Neutrophil (primary cell): ENCODE data around the gene LPP.
A peak's percentile ranks its signal among the peaks of the same experiment; 100 is the strongest.

Experiments used
- H3K27ac ChIP-seq: fragments of 200-600 bp; sonication (generic); 2 replicates; pipeline ENCODE4 v1.5.1; 2016; ENCODE audit warnings: mild to moderate bottlenecking, moderate library complexity
- H3K27me3 ChIP-seq: fragments of 200-600 bp; sonication (generic); 2 replicates; pipeline ENCODE4 v1.6.0; 2016; ENCODE audit warnings: mild to moderate bottlenecking
- H3K36me3 ChIP-seq: fragments of 200-600 bp; sonication (generic); 2 replicates; pipeline ENCODE4 v1.5.1; 2017
- H3K4me1 ChIP-seq, 2 experiments: fragments of 200-600 bp in 1 of 2; sonication (generic) in 1 of 2; 1 replicate in 1 of 2; 2 replicates in 1 of 2; pipeline versions ENCODE4 v1.5.1 to v1.6.1; 2013 to 2016; ENCODE audit warnings: low read depth in 1 of 2, low read length in 1 of 2, mild to moderate bottlenecking in 1 of 2, moderate library complexity in 1 of 2; ENCODE audit not compliant: control insufficient read depth in 1 of 2, insufficient read depth in 1 of 2
- H3K4me3 ChIP-seq, 2 experiments: fragments of 200-600 bp in 1 of 2; sonication (generic) in 1 of 2; 1 replicate in 1 of 2; 2 replicates in 1 of 2; pipeline ENCODE4 v1.5.1; 2013 to 2016; ENCODE audit warnings: low read depth in 1 of 2, low read length in 1 of 2, mild to moderate bottlenecking in 1 of 2, moderate library complexity in 1 of 2
- H3K9me3 ChIP-seq: fragments of 200-600 bp; sonication (generic); 2 replicates; pipeline ENCODE4 v1.5.1; 2016
- TF ChIP-seq, protein P1 (sequence below): fragments of 200-600 bp; sonication (generic); IDR thresholded peaks from 2 replicates; pipeline ENCODE4 v1.5.1; 2016; ENCODE audit warnings: antibody characterized with exemption

The LPP gene

DNA sequence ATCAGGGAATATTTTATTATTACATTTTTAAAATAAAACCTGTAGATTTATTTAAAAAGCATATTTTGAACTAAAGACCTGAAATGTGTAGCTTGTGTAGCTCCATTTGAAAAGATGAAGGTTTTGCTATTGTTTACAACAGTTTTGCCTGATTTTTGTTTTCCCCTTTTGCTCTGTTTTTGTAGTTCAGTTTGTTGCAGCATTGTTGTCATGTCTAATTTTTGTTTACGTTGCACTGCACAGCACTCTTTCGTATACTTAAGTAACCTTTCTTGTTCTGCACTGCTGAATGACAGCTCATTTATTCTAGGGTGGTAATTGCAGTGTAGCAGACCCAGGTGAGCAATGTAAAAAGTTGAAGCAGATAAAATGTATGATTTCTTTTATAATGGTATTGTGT lies 435.8 kb downstream of the LPP start:
- TF ChIP-seq, protein P1, sequence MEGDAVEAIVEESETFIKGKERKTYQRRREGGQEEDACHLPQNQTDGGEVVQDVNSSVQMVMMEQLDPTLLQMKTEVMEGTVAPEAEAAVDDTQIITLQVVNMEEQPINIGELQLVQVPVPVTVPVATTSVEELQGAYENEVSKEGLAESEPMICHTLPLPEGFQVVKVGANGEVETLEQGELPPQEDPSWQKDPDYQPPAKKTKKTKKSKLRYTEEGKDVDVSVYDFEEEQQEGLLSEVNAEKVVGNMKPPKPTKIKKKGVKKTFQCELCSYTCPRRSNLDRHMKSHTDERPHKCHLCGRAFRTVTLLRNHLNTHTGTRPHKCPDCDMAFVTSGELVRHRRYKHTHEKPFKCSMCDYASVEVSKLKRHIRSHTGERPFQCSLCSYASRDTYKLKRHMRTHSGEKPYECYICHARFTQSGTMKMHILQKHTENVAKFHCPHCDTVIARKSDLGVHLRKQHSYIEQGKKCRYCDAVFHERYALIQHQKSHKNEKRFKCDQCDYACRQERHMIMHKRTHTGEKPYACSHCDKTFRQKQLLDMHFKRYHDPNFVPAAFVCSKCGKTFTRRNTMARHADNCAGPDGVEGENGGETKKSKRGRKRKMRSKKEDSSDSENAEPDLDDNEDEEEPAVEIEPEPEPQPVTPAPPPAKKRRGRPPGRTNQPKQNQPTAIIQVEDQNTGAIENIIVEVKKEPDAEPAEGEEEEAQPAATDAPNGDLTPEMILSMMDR, result no peak
- H3K4me3 ChIP-seq, result peak overlapping the region in 1 of 2 experiments; percentile 7
- no peaks in the 10 kb centered on the region for H3K9me3 ChIP-seq
- H3K27me3 ChIP-seq, result no peaks in the 10 kb centered on the region
- H3K36me3 ChIP-seq, result no peaks in the 10 kb centered on the region
- peak overlapping the region; percentile 76 for H3K27ac ChIP-seq
- H3K4me1 ChIP-seq, result peaks cover 23 to 33% of the 10 kb centered on the region in 2 experiments

DNA sequence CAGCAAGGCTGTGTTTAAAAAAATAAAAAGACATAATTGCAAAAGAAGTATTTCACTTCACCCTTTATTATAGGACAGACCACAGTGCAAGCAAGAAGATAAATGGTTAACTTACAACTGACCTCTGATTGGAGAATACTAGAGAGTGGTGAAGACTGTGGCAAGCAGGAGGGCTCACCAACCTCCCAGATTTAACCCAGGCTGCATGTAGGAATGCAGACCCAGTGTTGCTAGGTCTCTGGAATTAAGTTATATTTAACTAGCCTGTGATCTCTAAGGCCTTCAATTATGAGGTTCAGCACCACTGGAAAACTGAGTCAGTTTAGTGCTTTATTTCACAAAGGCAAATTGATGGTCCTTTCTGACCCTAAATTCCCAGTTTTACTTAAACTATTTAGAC lies 436.6 kb downstream of the LPP start:
- Histone ChIP-seq H3K4me1 (peaks cover 16 to 25% of the 10 kb centered on the region in 2 experiments), H3K27me3 (no peaks in the 10 kb centered on the region), H3K9me3 (no peaks in the 10 kb centered on the region), H3K36me3 (no peaks in the 10 kb centered on the region), H3K4me3 (no peak overlapping the region), H3K27ac (peak overlapping the region; percentile 45)
- TF ChIP-seq, protein P1, result no peak

DNA sequence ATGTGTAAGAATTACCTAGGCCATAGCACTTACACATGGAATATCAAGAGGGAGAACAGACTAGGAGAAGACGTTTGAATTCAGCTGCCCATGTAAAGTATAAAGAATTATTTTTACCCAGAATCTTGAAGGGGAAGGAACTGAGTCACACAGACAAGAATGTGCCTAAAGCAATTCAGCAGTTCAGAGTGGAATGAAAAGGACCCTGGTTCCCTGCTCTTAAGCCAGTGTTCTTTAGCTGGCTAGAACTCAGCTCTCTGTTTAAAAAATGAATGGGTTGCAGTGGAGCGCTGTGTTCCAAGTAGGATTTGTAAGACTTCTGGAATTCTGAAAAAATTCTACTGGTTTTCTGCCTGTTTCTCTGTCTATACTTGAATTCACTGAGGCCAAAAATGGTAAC lies 440.2 kb downstream of the LPP start:
- TF ChIP-seq, protein P1, result no peak
- no peak overlapping the region for H3K27ac ChIP-seq

DNA sequence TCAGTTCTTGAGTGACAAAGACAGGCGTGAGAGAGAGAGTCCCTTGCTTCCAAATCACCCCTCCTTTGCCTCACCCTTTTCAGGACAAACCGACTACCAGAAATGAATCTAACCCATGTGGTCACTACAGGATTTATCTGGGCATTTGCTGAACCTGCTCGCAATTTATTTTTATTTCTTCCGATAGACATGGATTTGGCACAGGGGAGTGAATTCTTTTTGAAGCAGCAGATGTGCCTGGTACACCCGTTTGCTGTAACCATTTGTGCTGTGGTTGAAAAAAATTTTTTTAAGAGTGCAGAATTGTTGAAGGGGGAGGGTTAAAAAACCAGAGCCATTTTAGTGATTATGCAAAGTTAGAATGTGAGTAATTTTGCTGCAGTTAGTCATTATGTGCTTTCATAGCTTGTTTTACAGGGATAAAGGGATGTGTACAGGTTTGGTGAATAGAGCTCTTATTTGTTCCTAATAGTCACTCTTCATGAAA lies 442.0 kb downstream of the LPP start:
- TF ChIP-seq, protein P1, result no peak

More for the DNA sequence above, 440.2 kb downstream of the LPP start:
- Histone ChIP-seq H3K9me3 (no peaks in the 10 kb centered on the region), H3K4me3 (no peak overlapping the region), H3K36me3 (no peaks in the 10 kb centered on the region), H3K27me3 (no peaks in the 10 kb centered on the region), H3K4me1 (peaks cover 4 to 9% of the 10 kb centered on the region in 2 experiments)

DNA sequence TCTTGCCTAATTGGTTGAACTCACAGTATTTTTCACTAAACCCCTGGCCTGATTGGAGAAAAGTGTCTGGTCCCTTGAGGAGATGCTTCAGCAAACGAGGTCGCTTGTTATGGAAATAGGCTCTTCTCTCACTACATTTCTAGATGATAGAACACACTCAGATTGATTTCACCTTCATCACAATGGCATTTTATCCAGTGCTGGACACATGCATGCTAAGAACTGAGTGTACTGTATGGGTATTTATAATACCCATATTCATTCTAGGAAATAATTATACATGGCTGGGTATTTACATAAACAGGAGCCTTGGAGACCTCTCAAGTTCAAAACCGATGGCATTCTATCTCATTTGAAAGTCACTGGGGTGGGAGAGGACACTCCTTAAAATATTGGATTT lies 444.9 kb downstream of the LPP start:
- Histone ChIP-seq H3K4me1 (no peaks in the 10 kb centered on the region), H3K36me3 (no peaks in the 10 kb centered on the region), H3K27me3 (no peaks in the 10 kb centered on the region), H3K27ac (no peak overlapping the region), H3K4me3 (no peak overlapping the region), H3K9me3 (no peaks in the 10 kb centered on the region)
- TF ChIP-seq, protein P1, result no peak

More for the DNA sequence above, 442.0 kb downstream of the LPP start:
- Histone ChIP-seq H3K36me3 (no peaks in the 10 kb centered on the region), H3K27me3 (no peaks in the 10 kb centered on the region), H3K9me3 (no peaks in the 10 kb centered on the region), H3K4me3 (no peak overlapping the region), H3K27ac (no peak overlapping the region), H3K4me1 (no peaks in the 10 kb centered on the region)

DNA sequence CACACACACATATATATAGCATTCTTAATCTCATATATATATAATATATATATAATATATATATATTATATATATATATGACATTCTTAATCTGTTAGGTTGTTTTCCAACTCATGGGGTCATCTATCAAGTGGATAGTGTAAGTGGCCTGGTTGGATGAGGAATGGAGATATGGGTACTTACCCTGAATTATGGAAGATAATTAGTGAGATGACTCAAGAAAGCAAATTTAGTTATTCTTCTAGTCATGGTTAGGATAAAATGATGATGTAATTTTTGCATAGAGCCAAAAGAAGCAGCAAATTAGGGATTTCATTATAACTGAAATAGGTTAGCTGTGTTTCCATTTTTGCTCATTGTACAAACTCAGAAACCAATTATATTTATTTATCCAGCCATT lies 448.2 kb downstream of the LPP start:
- Histone ChIP-seq H3K4me3 (no peak overlapping the region), H3K27ac (no peak overlapping the region), H3K27me3 (no peaks in the 10 kb centered on the region), H3K9me3 (no peaks in the 10 kb centered on the region), H3K36me3 (no peaks in the 10 kb centered on the region), H3K4me1 (no peaks in the 10 kb centered on the region)
- TF ChIP-seq, protein P1, result no peak
